Activated T-cell treated with anti-CD3 and anti-CD28 coated beads, Interleukin-2, amount 50 U/mL, for 72 hours (primary cell): ENCODE results near the gene ANO1. TPM values are rescaled to one million over a fixed set of nuclear protein-coding genes. Genes with fewer than 3 reads are reported as not detected.

ENCODE experiments used
- ATAC-seq, 2 donors: fragments of 150-1000 bp; cut with Tn5 transposase; replicated peaks in 1 of 2; 2 replicates each; pipeline ENCODE4 v1.10.0; 2021; ENCODE audit warnings: moderate library complexity in 2 of 2, mild to moderate bottlenecking in 1 of 2
- DNase-seq, 2 donors: peaks; one replicate each; pipeline ENCODE4 v3.0.0; 2021 to 2022; ENCODE audit warnings: mixed read lengths in 1 of 2
- H3K27ac Mint-ChIP-seq: one replicate; pipeline ENCODE4 v1.8.0; 2022; ENCODE audit warnings: mild to moderate bottlenecking, moderate library complexity, mixed read lengths
- H3K27me3 Mint-ChIP-seq: one replicate; pipeline ENCODE4 v1.8.0; 2022; ENCODE audit warnings: low read depth, mixed read lengths
- H3K36me3 Mint-ChIP-seq, 2 donors: one replicate each; pipeline ENCODE4 v1.8.0; 2022; ENCODE audit warnings: mixed read lengths in 2 of 2, mild to moderate bottlenecking in 1 of 2; ENCODE audit not compliant: insufficient read depth in 2 of 2
- H3K4me1 Mint-ChIP-seq: one replicate; pipeline ENCODE4 v1.8.0; 2022; ENCODE audit warnings: low read depth, mixed read lengths
- H3K4me3 Mint-ChIP-seq, 2 donors: one replicate each; pipeline ENCODE4 v1.8.0; 2022; ENCODE audit warnings: mild to moderate bottlenecking in 2 of 2, mixed read lengths in 2 of 2, moderate library complexity in 2 of 2
- H3K9me3 Mint-ChIP-seq, 2 donors: one replicate each; pipeline ENCODE4 v1.8.0; 2022; ENCODE audit warnings: mixed read lengths in 2 of 2
- total RNA-seq, 2 donors: library from RNA; stranded (reverse); gene quantifications; one replicate each; pipeline ENCODE4 v1.2.3, GENCODE V29; 2022

Gene ANO1
- total RNA-seq, 2 donors from 2014 or later = not detected

- H3K4me1 Mint-ChIP-seq = no peaks in the 10 kb centered on the region
- no peak overlapping the region for H3K27ac Mint-ChIP-seq
- DNase-seq (no peak), ATAC-seq (no peak)
- H3K36me3 Mint-ChIP-seq = no peaks in the 10 kb centered on the region
- no peaks in the 10 kb centered on the region for H3K27me3 Mint-ChIP-seq
- no peak overlapping the region for H3K4me3 Mint-ChIP-seq
- H3K9me3 Mint-ChIP-seq = no peaks in the 10 kb centered on the region
These were observed 105.5 kb downstream of the ANO1 start for GRCh38 chr11:70183483-70184176.

GRCh38 chr11:70184396-70184795 is 106.3 kb downstream of the ANO1 start:
- no peak overlapping the region for H3K27ac Mint-ChIP-seq
- no peaks in the 10 kb centered on the region for H3K9me3 Mint-ChIP-seq
- ATAC-seq (no peak), DNase-seq (no peak)
- no peaks in the 10 kb centered on the region for H3K27me3 Mint-ChIP-seq
- no peaks in the 10 kb centered on the region for H3K36me3 Mint-ChIP-seq
- H3K4me3 Mint-ChIP-seq = no peak overlapping the region
- H3K4me1 Mint-ChIP-seq = no peaks in the 10 kb centered on the region

- Mint-ChIP-seq H3K4me1 (no peaks in the 10 kb centered on the region), H3K9me3 (no peaks in the 10 kb centered on the region), H3K36me3 (no peaks in the 10 kb centered on the region), H3K4me3 (no peak overlapping the region), H3K27me3 (no peaks in the 10 kb centered on the region), H3K27ac (no peak overlapping the region)
- DNase-seq (no peak), ATAC-seq (no peak)
These were observed 107.4 kb downstream of the ANO1 start for GRCh38 chr11:70185348-70186055.

GRCh38 chr11:70186420-70186819 is 108.3 kb downstream of the ANO1 start:
- no peaks in the 10 kb centered on the region for H3K4me1 Mint-ChIP-seq

GRCh38 chr11:70186936-70187335 is 108.8 kb downstream of the ANO1 start:
- DNase-seq = no peak
- ATAC-seq = no peak
- Mint-ChIP-seq H3K4me1 (no peaks in the 10 kb centered on the region), H3K9me3 (no peaks in the 10 kb centered on the region), H3K27me3 (no peaks in the 10 kb centered on the region), H3K4me3 (no peak overlapping the region), H3K36me3 (no peaks in the 10 kb centered on the region), H3K27ac (no peak overlapping the region)

More at GRCh38 chr11:70186420-70186819, 108.3 kb downstream of the ANO1 start:
- no peaks in the 10 kb centered on the region for H3K9me3 Mint-ChIP-seq
- no peak overlapping the region for H3K27ac Mint-ChIP-seq
- ATAC-seq (no peak), DNase-seq (no peak)
- no peaks in the 10 kb centered on the region for H3K36me3 Mint-ChIP-seq
- H3K27me3 Mint-ChIP-seq = no peaks in the 10 kb centered on the region
- H3K4me3 Mint-ChIP-seq = no peak overlapping the region

GRCh38 chr11:70187771-70188170 is 109.7 kb downstream of the ANO1 start:
- H3K9me3 Mint-ChIP-seq = no peaks in the 10 kb centered on the region
- H3K27me3 Mint-ChIP-seq = no peaks in the 10 kb centered on the region
- no peaks in the 10 kb centered on the region for H3K4me1 Mint-ChIP-seq
- no peaks in the 10 kb centered on the region for H3K36me3 Mint-ChIP-seq
- no peak overlapping the region for H3K27ac Mint-ChIP-seq
- DNase-seq (no peak), ATAC-seq (no peak)
- no peak overlapping the region for H3K4me3 Mint-ChIP-seq

- Mint-ChIP-seq H3K4me1 (no peaks in the 10 kb centered on the region), H3K9me3 (no peaks in the 10 kb centered on the region), H3K36me3 (no peaks in the 10 kb centered on the region), H3K27me3 (no peaks in the 10 kb centered on the region), H3K27ac (no peak overlapping the region), H3K4me3 (no peak overlapping the region)
- DNase-seq (no peak), ATAC-seq (no peak)
These were observed 111.5 kb downstream of the ANO1 start for GRCh38 chr11:70189622-70190021.

- Mint-ChIP-seq H3K27me3 (no peaks in the 10 kb centered on the region), H3K9me3 (no peaks in the 10 kb centered on the region), H3K27ac (no peak overlapping the region), H3K4me1 (no peaks in the 10 kb centered on the region), H3K36me3 (no peaks in the 10 kb centered on the region), H3K4me3 (no peak overlapping the region)
- ATAC-seq (peak; percentile 80 to 81), DNase-seq (peak; percentile 72 to 78)
These were observed 113.5 kb downstream of the ANO1 start for GRCh38 chr11:70191495-70192140.

GRCh38 chr11:70192666-70193410 is 114.7 kb downstream of the ANO1 start:
- Mint-ChIP-seq H3K27ac (no peak overlapping the region), H3K27me3 (no peaks in the 10 kb centered on the region), H3K9me3 (no peaks in the 10 kb centered on the region), H3K4me3 (no peak overlapping the region), H3K4me1 (no peaks in the 10 kb centered on the region), H3K36me3 (no peaks in the 10 kb centered on the region)
- ATAC-seq (no peak), DNase-seq (no peak)

GRCh38 chr11:70193411-70194292 is 115.5 kb downstream of the ANO1 start:
- DNase-seq = no peak
- Mint-ChIP-seq H3K36me3 (no peaks in the 10 kb centered on the region), H3K27ac (no peak overlapping the region), H3K27me3 (no peaks in the 10 kb centered on the region), H3K4me1 (no peaks in the 10 kb centered on the region), H3K4me3 (no peak overlapping the region), H3K9me3 (no peaks in the 10 kb centered on the region)
- ATAC-seq = no peak

- H3K27ac Mint-ChIP-seq = no peak overlapping the region
- no peak overlapping the region for H3K4me3 Mint-ChIP-seq
- no peaks in the 10 kb centered on the region for H3K4me1 Mint-ChIP-seq
- no peak for ATAC-seq
- DNase-seq = no peak
- H3K36me3 Mint-ChIP-seq = no peaks in the 10 kb centered on the region
- no peaks in the 10 kb centered on the region for H3K27me3 Mint-ChIP-seq
- no peaks in the 10 kb centered on the region for H3K9me3 Mint-ChIP-seq
These were observed 117.0 kb downstream of the ANO1 start for GRCh38 chr11:70194792-70195791.
